ENCODE data around the gene LPIN3. TPM values are rescaled to one million over a fixed set of nuclear protein-coding genes. Genes with fewer than 3 reads are reported as not detected.

Gene LPIN3
- polyA plus RNA-seq, 1 of the 3 experiments (the other 2 are of a cell fraction): 0.21 TPM

DNA sequence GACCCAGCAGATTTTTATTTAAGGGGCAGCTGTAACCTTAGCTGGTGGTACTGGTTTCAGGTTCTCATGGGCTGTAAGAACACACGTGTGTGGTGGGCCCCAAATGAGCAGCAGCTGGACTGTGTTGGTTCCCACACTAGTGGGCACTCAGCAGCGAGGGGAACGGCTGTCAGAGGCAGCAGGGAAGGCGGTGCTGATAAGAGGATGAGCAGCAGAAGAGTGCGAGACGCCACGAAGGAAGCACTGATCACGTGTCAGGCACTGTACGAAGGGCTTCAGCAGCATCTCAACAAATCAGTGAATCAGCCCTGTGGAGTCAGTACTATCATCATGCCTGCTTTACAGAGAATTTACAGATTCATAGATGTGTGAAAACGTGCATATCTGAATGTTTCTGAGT, 67.0 kb downstream of the LPIN3 start:
- CTCF ChIA-PET: interaction anchor here (1.1 to 1.6 kb wide), 2 partner anchors 21 to 234 kb away, joined by 3 to 5 read pairs; no protein-coding TSS in a partner anchor
- TF ChIP-seq EZH2phosphoT487 (IDR thresholded peaks at IDR 0.05; ENCODE audit: borderline replicate concordance, low read depth) (no peak), GABPA (IDR thresholded peaks at IDR 0.05; ENCODE audit: low read depth) (no peak), RFX5 (IDR thresholded peaks at IDR 0.05; ENCODE audit: low read length) (no peak), RAD21 (IDR thresholded peaks at IDR 0.05; ENCODE audit: low read length) (no peak), RXRA (IDR thresholded peaks at IDR 0.05; ENCODE audit: borderline replicate concordance, low read depth) (no peak), RCOR1 (IDR thresholded peaks at IDR 0.05; ENCODE audit: low read length) (no peak), FOSL2 (IDR thresholded peaks at IDR 0.05; ENCODE audit: borderline replicate concordance, low read depth) (no peak), MEF2A (IDR thresholded peaks at IDR 0.05; ENCODE audit: borderline replicate concordance, low read depth) (no peak)
- TF ChIP-seq, protein P1, sequence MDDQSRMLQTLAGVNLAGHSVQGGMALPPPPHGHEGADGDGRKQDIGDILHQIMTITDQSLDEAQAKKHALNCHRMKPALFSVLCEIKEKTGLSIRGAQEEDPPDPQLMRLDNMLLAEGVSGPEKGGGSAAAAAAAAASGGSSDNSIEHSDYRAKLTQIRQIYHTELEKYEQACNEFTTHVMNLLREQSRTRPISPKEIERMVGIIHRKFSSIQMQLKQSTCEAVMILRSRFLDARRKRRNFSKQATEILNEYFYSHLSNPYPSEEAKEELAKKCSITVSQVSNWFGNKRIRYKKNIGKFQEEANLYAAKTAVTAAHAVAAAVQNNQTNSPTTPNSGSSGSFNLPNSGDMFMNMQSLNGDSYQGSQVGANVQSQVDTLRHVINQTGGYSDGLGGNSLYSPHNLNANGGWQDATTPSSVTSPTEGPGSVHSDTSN (IDR thresholded peaks at IDR 0.05): no peak
- TF ChIP-seq, protein P2, sequence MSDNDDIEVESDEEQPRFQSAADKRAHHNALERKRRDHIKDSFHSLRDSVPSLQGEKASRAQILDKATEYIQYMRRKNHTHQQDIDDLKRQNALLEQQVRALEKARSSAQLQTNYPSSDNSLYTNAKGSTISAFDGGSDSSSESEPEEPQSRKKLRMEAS (IDR thresholded peaks at IDR 0.05; ENCODE audit: low read depth): no peak
- TF ChIP-seq, protein P3, sequence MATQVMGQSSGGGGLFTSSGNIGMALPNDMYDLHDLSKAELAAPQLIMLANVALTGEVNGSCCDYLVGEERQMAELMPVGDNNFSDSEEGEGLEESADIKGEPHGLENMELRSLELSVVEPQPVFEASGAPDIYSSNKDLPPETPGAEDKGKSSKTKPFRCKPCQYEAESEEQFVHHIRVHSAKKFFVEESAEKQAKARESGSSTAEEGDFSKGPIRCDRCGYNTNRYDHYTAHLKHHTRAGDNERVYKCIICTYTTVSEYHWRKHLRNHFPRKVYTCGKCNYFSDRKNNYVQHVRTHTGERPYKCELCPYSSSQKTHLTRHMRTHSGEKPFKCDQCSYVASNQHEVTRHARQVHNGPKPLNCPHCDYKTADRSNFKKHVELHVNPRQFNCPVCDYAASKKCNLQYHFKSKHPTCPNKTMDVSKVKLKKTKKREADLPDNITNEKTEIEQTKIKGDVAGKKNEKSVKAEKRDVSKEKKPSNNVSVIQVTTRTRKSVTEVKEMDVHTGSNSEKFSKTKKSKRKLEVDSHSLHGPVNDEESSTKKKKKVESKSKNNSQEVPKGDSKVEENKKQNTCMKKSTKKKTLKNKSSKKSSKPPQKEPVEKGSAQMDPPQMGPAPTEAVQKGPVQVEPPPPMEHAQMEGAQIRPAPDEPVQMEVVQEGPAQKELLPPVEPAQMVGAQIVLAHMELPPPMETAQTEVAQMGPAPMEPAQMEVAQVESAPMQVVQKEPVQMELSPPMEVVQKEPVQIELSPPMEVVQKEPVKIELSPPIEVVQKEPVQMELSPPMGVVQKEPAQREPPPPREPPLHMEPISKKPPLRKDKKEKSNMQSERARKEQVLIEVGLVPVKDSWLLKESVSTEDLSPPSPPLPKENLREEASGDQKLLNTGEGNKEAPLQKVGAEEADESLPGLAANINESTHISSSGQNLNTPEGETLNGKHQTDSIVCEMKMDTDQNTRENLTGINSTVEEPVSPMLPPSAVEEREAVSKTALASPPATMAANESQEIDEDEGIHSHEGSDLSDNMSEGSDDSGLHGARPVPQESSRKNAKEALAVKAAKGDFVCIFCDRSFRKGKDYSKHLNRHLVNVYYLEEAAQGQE (IDR thresholded peaks at IDR 0.05; ENCODE audit: low read depth, low read length): no peak
- TF ChIP-seq, protein P4, sequence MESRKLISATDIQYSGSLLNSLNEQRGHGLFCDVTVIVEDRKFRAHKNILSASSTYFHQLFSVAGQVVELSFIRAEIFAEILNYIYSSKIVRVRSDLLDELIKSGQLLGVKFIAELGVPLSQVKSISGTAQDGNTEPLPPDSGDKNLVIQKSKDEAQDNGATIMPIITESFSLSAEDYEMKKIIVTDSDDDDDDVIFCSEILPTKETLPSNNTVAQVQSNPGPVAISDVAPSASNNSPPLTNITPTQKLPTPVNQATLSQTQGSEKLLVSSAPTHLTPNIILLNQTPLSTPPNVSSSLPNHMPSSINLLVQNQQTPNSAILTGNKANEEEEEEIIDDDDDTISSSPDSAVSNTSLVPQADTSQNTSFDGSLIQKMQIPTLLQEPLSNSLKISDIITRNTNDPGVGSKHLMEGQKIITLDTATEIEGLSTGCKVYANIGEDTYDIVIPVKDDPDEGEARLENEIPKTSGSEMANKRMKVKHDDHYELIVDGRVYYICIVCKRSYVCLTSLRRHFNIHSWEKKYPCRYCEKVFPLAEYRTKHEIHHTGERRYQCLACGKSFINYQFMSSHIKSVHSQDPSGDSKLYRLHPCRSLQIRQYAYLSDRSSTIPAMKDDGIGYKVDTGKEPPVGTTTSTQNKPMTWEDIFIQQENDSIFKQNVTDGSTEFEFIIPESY (IDR thresholded peaks at IDR 0.05; ENCODE audit: borderline replicate concordance, low read depth): no peak
- WGBS (ENCODE audit: low lambda C conversion rate): 94% methylated on average over 10 of the region's 10 CpGs

More for the DNA sequence above, 67.0 kb downstream of the LPIN3 start:
- Histone ChIP-seq H3K4me3 (ENCODE audit: low read depth in 2 of 2, low read length in 1 of 2) (no peak overlapping the region), H2AFZ (ENCODE audit: low read depth) (no peak overlapping the region), H3K27ac (ENCODE audit: low read depth in 2 of 2, low read length in 1 of 2) (no peak overlapping the region; a peak in 1 of 4 replicates), H3K79me2 (ENCODE audit: insufficient read depth) (no peaks in the 10 kb centered on the region), H3K36me3 (replicated peaks in 1 of 2; ENCODE audit: control insufficient read depth in 1 of 2, insufficient read depth in 2 of 2, low read length in 1 of 2) (peaks cover 32 to 92% of the 10 kb centered on the region in 2 experiments), H3K4me2 (no peak overlapping the region), H3K27me3 (ENCODE audit: insufficient read depth) (no peaks in the 10 kb centered on the region), H3K4me1 (ENCODE audit: control insufficient read depth in 1 of 2, insufficient read depth in 2 of 2, low read depth in 1 of 2, low read length in 1 of 2) (peaks cover 0 to 18% of the 10 kb centered on the region in 2 experiments; a peak in 1 of 4 replicates), H3K9me3 (no peaks in the 10 kb centered on the region), H3K9me2 (no peaks in the 10 kb centered on the region), H3F3A (replicated peaks; ENCODE audit: insufficient read depth) (no peaks in the 10 kb centered on the region), H4K20me1 (ENCODE audit: insufficient read depth) (no peaks in the 10 kb centered on the region), H3K9ac (no peak overlapping the region)
- DNase-seq: no peak
- POLR2A ChIA-PET: no interaction called here
